Measurements from ENCODE around the gene CFAP251. TPM values are rescaled to one million over a fixed set of nuclear protein-coding genes. Genes with fewer than 3 reads are reported as not detected.
A peak's percentile ranks its signal among the peaks of the same experiment; 100 is the strongest.
"Not testable (repeated sequence)": the region's sequence is repeated elsewhere in the genome, so short reads cannot be mapped to it uniquely, and the experiment has no call there.

The CFAP251 gene
- total RNA-seq, 1 donor from 2014 or later: 16.5 TPM

- DNase-seq (ENCODE audit: low read depth): no peak
Measured at GRCh38 chr12:121975021-121975420, 56.6 kb downstream of the CFAP251 start.

DNA sequence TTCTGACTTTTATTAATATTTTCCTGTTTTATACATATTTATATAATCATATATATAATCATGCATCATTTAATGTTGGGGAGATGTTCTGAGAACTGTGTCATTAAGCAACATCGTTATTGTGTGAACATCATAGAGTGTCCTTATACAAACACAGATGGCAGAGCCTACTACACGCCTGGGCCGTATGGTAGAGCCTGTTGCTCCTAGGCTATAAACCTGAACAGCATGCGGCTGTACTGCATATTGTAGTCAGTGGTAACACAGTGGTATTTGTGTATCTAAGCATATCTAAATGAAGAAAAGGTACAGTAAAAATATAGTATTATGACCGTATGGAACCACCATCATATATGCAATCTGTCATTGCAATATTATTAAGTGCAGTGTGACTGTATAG lies 58.6 kb downstream of the CFAP251 start:
- no peak for DNase-seq (ENCODE audit: low read depth)

- DNase-seq (ENCODE audit: low read depth): no peak
Measured at GRCh38 chr12:121980191-121980891, 61.9 kb downstream of the CFAP251 start.

GRCh38 chr12:121980892-121981272 lies 62.5 kb downstream of the CFAP251 start:
- DNase-seq (ENCODE audit: low read depth): no peak

- DNase-seq (ENCODE audit: low read depth): no peak
Measured at GRCh38 chr12:121981456-121981855, 63.1 kb downstream of the CFAP251 start.

GRCh38 chr12:121982950-121983349 lies 64.6 kb downstream of the CFAP251 start:
- no peak for DNase-seq (ENCODE audit: low read depth)

DNA sequence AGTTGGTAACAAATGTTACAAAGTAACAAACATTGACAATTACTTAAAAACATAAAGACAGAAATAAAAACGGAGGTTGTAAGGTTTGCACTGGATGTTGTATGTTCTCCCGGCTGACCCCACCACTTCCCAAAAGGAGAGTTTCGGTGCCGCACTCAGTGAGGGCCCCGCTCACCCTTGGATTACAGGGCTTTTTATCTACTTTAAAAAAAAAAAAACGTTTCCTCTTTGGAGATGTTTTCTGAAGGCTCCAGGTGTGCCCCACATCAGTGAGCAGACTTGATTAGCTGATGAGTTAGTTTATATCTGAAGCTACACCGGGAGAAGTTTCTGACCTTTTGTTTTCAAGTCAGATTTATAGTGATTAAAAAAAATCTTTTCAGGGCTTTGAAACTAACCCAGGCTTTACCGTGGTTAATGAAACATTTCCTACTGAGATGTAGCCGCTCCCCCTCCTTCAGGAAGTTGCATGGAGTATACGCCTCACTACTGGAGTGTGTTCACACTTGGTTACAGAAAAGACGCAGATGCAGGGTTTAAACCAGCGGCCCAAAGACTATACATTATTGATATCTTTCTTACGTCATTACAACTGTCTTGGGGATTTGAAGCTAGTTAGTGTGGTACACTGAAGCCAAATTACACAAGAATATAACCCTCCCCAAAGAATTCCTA lies 65.3 kb downstream of the CFAP251 start:
- DNase-seq (ENCODE audit: low read depth): no peak

- no peak for DNase-seq (ENCODE audit: low read depth)
Measured at GRCh38 chr12:121986489-121987245, 68.3 kb downstream of the CFAP251 start.

DNA sequence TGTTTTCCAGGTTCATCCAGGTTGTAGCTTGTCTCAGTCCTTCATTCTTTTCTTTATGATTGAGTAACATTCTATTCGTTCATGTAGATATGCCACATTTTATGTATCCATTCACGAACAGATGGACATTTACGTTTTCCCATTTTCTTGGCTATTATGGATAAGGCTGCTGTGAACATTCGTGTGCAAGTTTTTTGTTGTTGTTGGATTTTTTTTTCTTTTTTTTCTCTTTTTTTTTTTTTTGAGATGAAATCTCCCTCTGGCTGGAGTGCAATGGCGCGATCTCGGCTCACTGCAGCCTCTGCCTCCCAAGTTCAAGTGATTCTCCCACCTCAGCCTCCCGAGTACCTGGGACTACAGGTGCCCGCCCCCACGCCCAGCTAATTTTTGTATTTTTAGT lies 70.1 kb downstream of the CFAP251 start:
- not testable (repeated sequence) for DNase-seq (ENCODE audit: low read depth)

- DNase-seq (ENCODE audit: low read depth): no peak
Measured at GRCh38 chr12:121989276-121990113, 71.1 kb downstream of the CFAP251 start.

GRCh38 chr12:121990114-121990647 lies 71.8 kb downstream of the CFAP251 start:
- no peak for DNase-seq (ENCODE audit: low read depth)

- DNase-seq (ENCODE audit: low read depth): no peak
Measured at GRCh38 chr12:121990692-121991603, 72.6 kb downstream of the CFAP251 start.

GRCh38 chr12:121992059-121992879 lies 73.9 kb downstream of the CFAP251 start:
- DNase-seq (ENCODE audit: low read depth): peak; percentile 99

GRCh38 chr12:121996050-121996944 lies 77.9 kb downstream of the CFAP251 start:
- DNase-seq (ENCODE audit: low read depth): peak; percentile 74

GRCh38 chr12:121996945-121997612 lies 78.7 kb downstream of the CFAP251 start:
- DNase-seq (ENCODE audit: low read depth): no peak

DNA sequence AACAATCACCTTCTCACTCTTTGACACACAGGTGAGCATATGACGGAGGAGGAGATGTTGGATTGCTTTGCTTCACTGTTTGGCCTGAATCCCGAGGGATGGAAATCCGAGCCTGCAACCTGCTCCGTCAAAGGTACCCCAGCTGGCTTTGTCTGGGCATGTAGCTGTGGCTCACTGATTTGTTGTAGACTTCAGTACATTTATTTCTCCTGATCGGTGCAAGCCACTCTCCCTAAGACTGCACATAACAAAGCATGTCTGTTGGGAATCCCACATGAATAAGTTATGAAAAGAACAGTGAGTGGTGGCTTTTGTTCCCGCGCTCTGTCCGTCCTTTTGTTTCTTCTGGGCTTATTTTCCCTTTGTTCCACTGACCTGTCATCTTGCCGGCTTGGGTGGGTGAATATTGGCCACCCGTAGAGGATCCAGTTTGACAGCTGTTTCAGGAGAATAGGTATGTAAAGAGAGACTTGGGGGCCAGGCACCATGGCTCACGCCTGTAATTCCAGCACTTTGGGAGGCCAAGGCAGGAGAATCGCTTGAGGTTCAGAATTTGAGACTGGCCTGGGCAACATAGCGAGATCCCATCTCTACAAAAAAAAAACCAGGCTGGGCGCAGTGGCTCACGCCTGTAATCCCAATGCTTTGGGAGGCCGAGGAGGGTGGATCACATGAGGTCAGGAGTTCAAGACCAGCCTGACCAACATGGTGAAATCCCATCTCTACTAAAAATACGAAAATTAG lies 83.2 kb downstream of the CFAP251 start:
- no peak for DNase-seq (ENCODE audit: low read depth)

Data from renal cortical epithelial cell (primary cell).